Esophagus muscularis mucosa (tissue), 4 donors: Measurements from ENCODE around the gene BLM.

ENCODE experiments used
- EP300 ChIP-seq: sonication (generic); formaldehyde crosslinking; IDR thresholded peaks from one replicate; pipeline ENCODE4 v1.6.1; 2017; ENCODE audit warnings: antibody characterized with exemption
- POLR2A ChIP-seq: fragments of 450-650 bp; IDR thresholded peaks from one replicate; pipeline ENCODE4 v1.6.1; 2017; ENCODE audit warnings: antibody characterized with exemption, moderate library complexity, mild to moderate bottlenecking, low read depth
- POLR2AphosphoS5 ChIP-seq, 2 donors: sonication (generic); formaldehyde crosslinking; IDR thresholded peaks; one replicate each; pipeline ENCODE4 v1.6.1; 2017; ENCODE audit warnings: antibody characterized with exemption in 2 of 2
- TF ChIP-seq, protein P1 (sequence below), 3 experiments: fragments of 200-600 bp in 2 of 3; fragments of 450-650 bp in 1 of 3; sonication (generic) in 2 of 3; IDR thresholded peaks; one replicate each; pipeline ENCODE4 v1.5.1; 2017 to 2019; ENCODE audit warnings: antibody characterized with exemption in 3 of 3, mild to moderate bottlenecking in 2 of 3, moderate library complexity in 1 of 3

DNA sequence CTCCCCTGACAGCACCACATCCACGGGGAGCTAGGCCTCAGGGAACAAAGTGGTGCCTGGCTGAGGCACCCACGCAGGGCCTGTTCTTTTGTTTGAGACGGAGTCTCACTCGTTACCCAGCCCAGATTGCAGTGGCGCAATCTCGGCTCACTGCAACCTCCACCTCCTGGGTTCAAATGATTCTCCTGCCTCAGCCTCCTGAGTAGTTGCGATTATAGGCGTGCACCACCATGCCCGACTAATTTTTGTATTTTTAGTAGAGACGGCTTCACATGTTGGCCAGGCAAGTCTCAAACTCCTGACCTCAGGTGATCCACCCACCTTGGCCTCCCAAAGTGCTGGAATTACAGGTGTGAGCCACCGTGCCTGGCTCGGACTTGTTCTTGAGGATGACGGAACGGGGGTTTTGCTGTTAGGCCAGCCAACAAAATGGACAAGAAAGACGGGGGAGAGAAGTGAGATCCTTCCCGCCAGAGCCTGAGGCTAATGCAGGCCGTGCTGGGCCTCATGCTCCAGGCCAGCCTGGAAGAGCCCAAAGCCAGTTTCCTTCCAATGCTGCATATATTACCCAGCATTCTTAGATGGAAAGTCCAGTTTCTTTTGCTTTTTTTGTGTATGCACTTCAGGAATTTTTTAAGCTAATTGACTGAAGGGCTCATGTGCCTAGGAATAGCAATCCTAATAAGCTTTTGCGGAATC lies 123.2 kb downstream of the BLM start:
- no peak for TF ChIP-seq POLR2A
- TF ChIP-seq, protein P1, sequence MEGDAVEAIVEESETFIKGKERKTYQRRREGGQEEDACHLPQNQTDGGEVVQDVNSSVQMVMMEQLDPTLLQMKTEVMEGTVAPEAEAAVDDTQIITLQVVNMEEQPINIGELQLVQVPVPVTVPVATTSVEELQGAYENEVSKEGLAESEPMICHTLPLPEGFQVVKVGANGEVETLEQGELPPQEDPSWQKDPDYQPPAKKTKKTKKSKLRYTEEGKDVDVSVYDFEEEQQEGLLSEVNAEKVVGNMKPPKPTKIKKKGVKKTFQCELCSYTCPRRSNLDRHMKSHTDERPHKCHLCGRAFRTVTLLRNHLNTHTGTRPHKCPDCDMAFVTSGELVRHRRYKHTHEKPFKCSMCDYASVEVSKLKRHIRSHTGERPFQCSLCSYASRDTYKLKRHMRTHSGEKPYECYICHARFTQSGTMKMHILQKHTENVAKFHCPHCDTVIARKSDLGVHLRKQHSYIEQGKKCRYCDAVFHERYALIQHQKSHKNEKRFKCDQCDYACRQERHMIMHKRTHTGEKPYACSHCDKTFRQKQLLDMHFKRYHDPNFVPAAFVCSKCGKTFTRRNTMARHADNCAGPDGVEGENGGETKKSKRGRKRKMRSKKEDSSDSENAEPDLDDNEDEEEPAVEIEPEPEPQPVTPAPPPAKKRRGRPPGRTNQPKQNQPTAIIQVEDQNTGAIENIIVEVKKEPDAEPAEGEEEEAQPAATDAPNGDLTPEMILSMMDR (IDR thresholded peaks at IDR 0.05) = no peak
- no peak for TF ChIP-seq POLR2AphosphoS5 (IDR thresholded peaks at IDR 0.05)
- no peak for TF ChIP-seq EP300
